Activated CD4-positive, CD25-positive, alpha-beta regulatory T cell (primary cell): Measurements from ENCODE around the gene SESTD1.
"Not testable (repeated sequence)": the region's sequence is repeated elsewhere in the genome, so short reads cannot be mapped to it uniquely, and the experiment has no call there.

Experiments used
- DNase-seq, 4 experiments: peaks; one replicate each; lab custom pipeline; 2025; lab: John Stamatoyannopoulos, UW

The SESTD1 gene

GRCh38 chr2:179266271-179266670 lies 1.6 kb upstream of the SESTD1 start:
- DNase-seq: no peak

GRCh38 chr2:179265082-179265510 lies 464 bp upstream of the SESTD1 start:
- no peak for DNase-seq

- DNase-seq: peak in 2 of 4 experiments; percentile 10 to 31
These were observed 925 bp downstream of the SESTD1 start for GRCh38 chr2:179263446-179264367.

GRCh38 chr2:179263015-179263414 lies 1.6 kb downstream of the SESTD1 start:
- no peak for DNase-seq

GRCh38 chr2:179262077-179262660 lies 2.5 kb downstream of the SESTD1 start:
- no peak for DNase-seq

GRCh38 chr2:179261151-179261825 lies 3.3 kb downstream of the SESTD1 start:
- no peak for DNase-seq

GRCh38 chr2:179260224-179260623 lies 4.4 kb downstream of the SESTD1 start:
- DNase-seq: no peak

GRCh38 chr2:179255129-179255528 lies 9.5 kb downstream of the SESTD1 start:
- no peak for DNase-seq

GRCh38 chr2:179253226-179253625 lies 11.4 kb downstream of the SESTD1 start:
- DNase-seq: no peak

GRCh38 chr2:179252423-179252822 lies 12.2 kb downstream of the SESTD1 start:
- DNase-seq: no peak

- DNase-seq: no peak
These were observed 12.8 kb downstream of the SESTD1 start for GRCh38 chr2:179251870-179252269.

GRCh38 chr2:179250848-179251504 lies 13.7 kb downstream of the SESTD1 start:
- no peak for DNase-seq

GRCh38 chr2:179250095-179250494 lies 14.5 kb downstream of the SESTD1 start:
- DNase-seq: no peak

GRCh38 chr2:179248024-179248348 lies 16.6 kb downstream of the SESTD1 start:
- DNase-seq: no peak

GRCh38 chr2:179247318-179248023 lies 17.2 kb downstream of the SESTD1 start:
- no peak for DNase-seq

- DNase-seq: not testable (repeated sequence)
These were observed 18.8 kb downstream of the SESTD1 start for GRCh38 chr2:179245843-179246242.

- no peak for DNase-seq
These were observed 21.6 kb downstream of the SESTD1 start for GRCh38 chr2:179243046-179243445.

GRCh38 chr2:179240481-179241451 lies 23.9 kb downstream of the SESTD1 start:
- DNase-seq: no peak

- no peak for DNase-seq
These were observed 24.8 kb downstream of the SESTD1 start for GRCh38 chr2:179239838-179240237.

GRCh38 chr2:179239195-179239594 lies 25.4 kb downstream of the SESTD1 start:
- DNase-seq: no peak

- DNase-seq: no peak
These were observed 26.6 kb downstream of the SESTD1 start for GRCh38 chr2:179238027-179238426.
